Fibroblast of upper back skin (primary cell): Measurements from ENCODE around the gene SEC22A.

Experiments
- DNase-seq: peaks from one replicate; pipeline ENCODE4 v3.0.0-alpha.2; 2013

SEC22A gene

GRCh38 chr3:123311201-123311600 is 109.5 kb downstream of the SEC22A start:
- DNase-seq: no peak

DNA sequence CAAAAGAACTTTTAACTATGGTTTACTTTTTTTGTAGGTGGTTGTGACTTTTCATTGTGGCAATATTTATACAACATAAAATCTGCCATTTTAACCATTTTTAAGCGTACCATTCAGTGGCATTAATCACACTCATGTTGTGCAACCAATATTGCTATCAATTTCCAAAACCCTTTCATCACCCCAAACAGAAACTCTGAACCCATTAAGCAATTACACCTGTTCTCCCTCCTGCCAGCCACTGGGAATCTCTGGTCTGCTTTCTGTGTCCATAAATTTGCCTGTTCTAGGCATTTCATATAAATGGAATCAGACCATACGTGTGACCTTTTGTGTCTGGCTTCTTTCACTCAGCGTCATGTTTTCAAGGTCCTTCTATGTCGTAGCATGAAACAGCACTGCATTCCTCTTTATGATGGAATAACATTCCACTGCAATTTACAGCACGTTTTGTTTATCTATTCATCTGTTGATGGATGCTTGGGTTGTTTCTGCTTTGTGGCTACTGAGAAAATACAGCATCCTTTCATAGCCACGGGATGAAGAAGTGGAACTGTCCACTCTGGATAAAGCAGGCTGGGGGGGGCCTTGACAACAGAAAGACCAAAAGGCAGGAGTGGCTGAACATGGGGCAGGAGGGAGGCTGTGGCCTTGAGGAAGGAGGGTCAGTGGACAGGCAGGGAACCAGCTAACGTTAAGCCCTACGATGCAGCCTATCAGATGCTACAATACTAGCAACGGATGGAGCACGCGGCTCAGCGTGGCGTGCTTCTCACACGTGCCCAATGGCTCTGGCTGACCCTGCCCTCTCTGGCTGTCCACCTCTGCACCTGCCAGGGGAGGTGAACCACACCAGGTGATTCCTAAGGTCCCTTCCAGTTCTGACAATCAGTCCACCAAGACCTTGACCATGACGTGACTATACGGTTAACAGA is 110.9 kb downstream of the SEC22A start:
- no peak for DNase-seq

GRCh38 chr3:123313889-123314288 is 112.1 kb downstream of the SEC22A start:
- DNase-seq: no peak

GRCh38 chr3:123314359-123315270 is 112.9 kb downstream of the SEC22A start:
- no peak for DNase-seq

- no peak for DNase-seq
Observed at GRCh38 chr3:123315271-123315595, 113.5 kb downstream of the SEC22A start.

GRCh38 chr3:123317716-123318115 is 116.0 kb downstream of the SEC22A start:
- DNase-seq: no peak

DNA sequence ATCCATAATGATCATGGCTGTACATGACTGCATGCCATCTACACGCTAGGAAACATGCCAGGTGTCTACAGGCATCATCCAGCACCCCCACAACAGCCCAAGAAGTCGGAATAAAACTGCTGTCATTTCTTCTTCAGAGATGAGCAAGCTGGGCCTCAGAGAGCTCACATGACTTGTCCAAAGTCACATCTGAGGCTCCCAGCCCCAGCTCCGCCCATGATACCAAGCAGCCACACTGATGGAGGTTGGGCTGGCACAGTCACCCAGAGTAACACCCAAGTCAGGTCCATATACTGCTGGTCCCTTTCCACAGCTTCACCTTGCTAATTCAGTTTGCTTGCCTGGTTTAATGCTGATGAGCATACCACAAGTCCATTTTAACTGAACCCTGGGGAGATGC is 116.6 kb downstream of the SEC22A start:
- DNase-seq: no peak

- DNase-seq: no peak
Observed at GRCh38 chr3:123319760-123320159, 118.0 kb downstream of the SEC22A start.

DNA sequence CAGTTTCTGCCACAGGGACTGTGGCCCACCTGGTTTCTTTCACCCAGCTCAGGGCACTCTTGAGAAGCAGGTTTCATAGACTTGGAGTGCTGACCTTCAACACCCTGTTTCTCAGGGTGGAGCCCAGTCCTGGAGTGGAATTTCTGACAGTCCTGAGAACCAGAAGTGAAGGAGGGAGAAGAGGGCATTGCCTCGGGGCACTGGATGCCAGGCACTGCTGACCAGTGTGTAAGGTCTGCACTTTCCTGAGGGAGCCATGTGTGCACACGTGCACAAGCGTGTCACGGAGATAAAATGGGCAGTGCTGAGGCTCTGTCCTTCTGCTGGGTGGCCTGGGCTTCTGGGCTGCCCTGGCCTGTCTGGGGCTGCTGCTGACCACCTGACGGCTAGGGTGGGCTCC is 118.5 kb downstream of the SEC22A start:
- no peak for DNase-seq

GRCh38 chr3:123321806-123322205 is 120.1 kb downstream of the SEC22A start:
- no peak for DNase-seq

DNA sequence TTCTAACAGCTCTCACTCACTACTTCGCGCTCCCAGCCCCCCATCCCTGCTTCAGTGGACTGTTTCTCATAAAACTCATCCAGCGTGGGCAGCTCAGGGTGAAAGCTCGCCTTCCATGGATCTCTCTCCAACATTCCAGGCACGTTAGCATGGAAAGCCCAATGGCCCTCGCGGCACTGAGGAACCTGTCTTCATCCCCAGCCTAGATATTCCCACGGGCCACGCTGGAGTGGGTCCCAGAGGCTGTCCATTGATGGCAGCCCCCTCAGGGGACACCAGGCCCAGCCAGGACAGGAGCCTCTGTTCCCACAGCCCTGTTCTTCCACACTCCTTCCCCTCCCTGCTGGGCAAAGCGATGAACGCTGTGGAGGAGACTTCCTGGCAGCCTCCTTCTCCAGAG is 121.1 kb downstream of the SEC22A start:
- no peak for DNase-seq
